GM12873 (cell line): ENCODE results near the gene ACTMAP.

ENCODE experiments used
- CTCF ChIP-seq: IDR thresholded peaks from 2 replicates; pipeline ENCODE4 v1.5.1; 2012; ENCODE audit warnings: low read depth, mild to moderate bottlenecking, moderate library complexity, low read length, control low read depth; ENCODE audit not compliant: insufficient read depth; ENCODE audit errors: missing control alignments

ACTMAP gene

GRCh38 chr19:40692212-40692551, 58.1 kb downstream of the ACTMAP start:
- TF ChIP-seq CTCF, result no peak

- no peak for TF ChIP-seq CTCF
Observed at GRCh38 chr19:40691421-40692211, 58.7 kb downstream of the ACTMAP start.
